GM23338 (cell line): ENCODE results near the gene CD6. TPM values are rescaled to one million over a fixed set of nuclear protein-coding genes. Genes with fewer than 3 reads are reported as not detected.

ENCODE experiments used
- ATAC-seq: fragments of 200-7000 bp; cut with Tn5 transposase; 3 replicates; pipeline ENCODE4 v1.9.1; 2020
- DNase-seq: peaks from one replicate; pipeline ENCODE4 v3.0.0-alpha.2; 2015; ENCODE audit warnings: low spot score
- H2AFZ ChIP-seq: fragments of 200-600 bp; sonication (generic); 2 replicates; pipeline ENCODE4 v1.8.0; 2016; ENCODE audit warnings: antibody characterized with exemption, mild to moderate bottlenecking, moderate library complexity
- H3F3A ChIP-seq: fragments of 200-600 bp; sonication (generic); replicated peaks from 2 replicates; pipeline ENCODE4 v1.8.0; 2017; ENCODE audit warnings: antibody characterized with exemption, mixed run types, low read depth
- H3K27ac ChIP-seq: fragments of 200-600 bp; sonication (generic); 2 replicates; pipeline ENCODE4 v1.6.1; 2016; ENCODE audit warnings: low read depth
- H3K27me3 ChIP-seq: fragments of 200-600 bp; sonication (generic); 2 replicates; pipeline ENCODE4 v1.8.0; 2016; ENCODE audit warnings: mild to moderate bottlenecking, mixed run types, moderate library complexity; ENCODE audit not compliant: insufficient read depth
- H3K36me3 ChIP-seq: fragments of 200-600 bp; sonication (generic); 2 replicates; pipeline ENCODE4 v1.8.0; 2016; ENCODE audit warnings: mild to moderate bottlenecking; ENCODE audit not compliant: insufficient read depth
- H3K4me1 ChIP-seq: fragments of 200-600 bp; sonication (generic); 2 replicates; pipeline ENCODE4 v1.8.0; 2016; ENCODE audit warnings: mild to moderate bottlenecking, moderate library complexity; ENCODE audit not compliant: insufficient read depth
- H3K4me2 ChIP-seq: fragments of 200-600 bp; sonication (generic); 2 replicates; pipeline ENCODE4 v1.7.1; 2017; ENCODE audit warnings: mixed run types
- H3K4me3 ChIP-seq: fragments of 200-600 bp; sonication (generic); 2 replicates; pipeline ENCODE4 v1.6.1; 2016; ENCODE audit warnings: mixed run types
- H3K79me2 ChIP-seq: fragments of 200-600 bp; sonication (generic); replicated peaks from 2 replicates; pipeline ENCODE4 v1.8.0; 2017; ENCODE audit warnings: mild to moderate bottlenecking; ENCODE audit not compliant: insufficient read depth
- H3K9me2 ChIP-seq: fragments of 200-600 bp; sonication (generic); 2 replicates; pipeline ENCODE4 v1.8.0; 2017; ENCODE audit not compliant: insufficient read depth
- H4K20me1 ChIP-seq: fragments of 200-600 bp; sonication (generic); replicated peaks from 2 replicates; pipeline ENCODE4 v1.8.0; 2017; ENCODE audit warnings: mild to moderate bottlenecking; ENCODE audit not compliant: insufficient read depth
- H3K27ac Mint-ChIP-seq: 2 replicates; pipeline ENCODE4 v1.8.0; 2020; ENCODE audit warnings: inconsistent platforms, mild to moderate bottlenecking, moderate library complexity, mixed read lengths
- H3K27me3 Mint-ChIP-seq: 3 replicates; pipeline ENCODE4 v1.8.0; 2022; ENCODE audit warnings: low read depth, mild to moderate bottlenecking, moderate library complexity, mixed read lengths, inconsistent platforms; ENCODE audit not compliant: insufficient read depth, poor library complexity
- H3K36me3 Mint-ChIP-seq: 3 replicates; pipeline ENCODE4 v1.8.0; 2021; ENCODE audit warnings: low read depth, mild to moderate bottlenecking, inconsistent platforms, moderate library complexity, mixed read lengths
- H3K4me1 Mint-ChIP-seq: 3 replicates; pipeline ENCODE4 v1.8.0; 2020; ENCODE audit warnings: mild to moderate bottlenecking, inconsistent platforms, mixed read lengths
- H3K4me3 Mint-ChIP-seq: 3 replicates; pipeline ENCODE4 v1.8.0; 2021; ENCODE audit warnings: moderate library complexity, mild to moderate bottlenecking, inconsistent platforms, mixed read lengths
- H3K9me3 Mint-ChIP-seq: 3 replicates; pipeline ENCODE4 v1.8.0; 2020; ENCODE audit warnings: moderate library complexity, mild to moderate bottlenecking, inconsistent platforms, mixed read lengths
- CREB1 ChIP-seq: fragments of 250-450 bp; sonication (Bioruptor Pico); IDR thresholded peaks from 2 replicates; pipeline ENCODE4 v1.5.0; 2020; ENCODE audit warnings: low read depth, mild to moderate bottlenecking, moderate library complexity
- CTCF ChIP-seq, 2 experiments: fragments of 200-600 bp in 1 of 2; sonication (generic) in 1 of 2; conservative IDR thresholded peaks; 2 replicates each; pipeline versions ENCODE4 v1.5.1 to v1.6.1; 2016 to 2017; ENCODE audit warnings: antibody characterized with exemption in 2 of 2, low read depth in 2 of 2, mild to moderate bottlenecking in 2 of 2, moderate library complexity in 1 of 2
- ETS1 ChIP-seq: IDR thresholded peaks from 2 replicates; pipeline ENCODE4 v1.6.1; 2016; ENCODE audit warnings: antibody characterized with exemption
- EZH2 ChIP-seq: fragments of 200-600 bp; sonication (generic); IDR thresholded peaks from one replicate; pipeline ENCODE4 v1.8.0; 2017; ENCODE audit warnings: antibody characterized with exemption, mild to moderate bottlenecking, low read depth; ENCODE audit not compliant: unreplicated experiment
- EZH2phosphoT487 ChIP-seq: fragments of 200-600 bp; sonication (generic); IDR thresholded peaks from one replicate; pipeline ENCODE4 v1.8.1; 2018; ENCODE audit warnings: antibody characterized with exemption; ENCODE audit not compliant: unreplicated experiment
- JUNB ChIP-seq: IDR thresholded peaks from one replicate; pipeline ENCODE4 v1.6.1; 2016; ENCODE audit warnings: antibody characterized with exemption; ENCODE audit not compliant: unreplicated experiment
- NANOG ChIP-seq: IDR thresholded peaks from 2 replicates; pipeline ENCODE4 v1.6.1; 2016; ENCODE audit warnings: antibody characterized with exemption, borderline replicate concordance
- POLR2AphosphoS5 ChIP-seq: IDR thresholded peaks from 2 replicates; pipeline ENCODE4 v1.6.1; 2016; ENCODE audit warnings: antibody characterized with exemption, low read depth
- REST ChIP-seq: IDR thresholded peaks from one replicate; pipeline ENCODE4 v1.6.1; 2018; ENCODE audit warnings: antibody characterized with exemption; ENCODE audit not compliant: unreplicated experiment
- STAT1 ChIP-seq: IDR thresholded peaks from one replicate; pipeline ENCODE4 v1.6.1; 2016; ENCODE audit warnings: antibody characterized with exemption; ENCODE audit not compliant: unreplicated experiment
- ZNF114 ChIP-seq: fragments of 250-450 bp; sonication (Bioruptor Pico); IDR thresholded peaks from 2 replicates; pipeline ENCODE4 v1.5.0; 2020; ENCODE audit warnings: mild to moderate bottlenecking, moderate library complexity
- ZNF331 ChIP-seq: fragments of 250-450 bp; sonication (Bioruptor Pico); IDR thresholded peaks from 2 replicates; pipeline ENCODE4 v1.5.0; 2020; ENCODE audit warnings: low read depth, mild to moderate bottlenecking, moderate library complexity
- ZNF462 ChIP-seq: fragments of 250-450 bp; sonication (Bioruptor Pico); IDR thresholded peaks from 2 replicates; pipeline ENCODE4 v1.5.0; 2020; ENCODE audit warnings: mild to moderate bottlenecking, moderate library complexity
- polyA plus RNA-seq: library from polyadenylated mRNA; unstranded; fragments of >200 nt; fragmentation: Nextera tagmentation; extraction: Ambion mirVana; gene quantifications from 2 replicates; pipeline ENCODE4 v1.2.1, GENCODE V29; 2016
- total RNA-seq: library from RNA; depleted of rRNA; stranded (reverse); fragments of >200 nt; shearing (Covaris generic); gene quantifications from 2 replicates; pipeline ENCODE4 v1.2.3, GENCODE V29; 2014

Gene CD6
- total and polyA plus RNA-seq, 2 experiments from 2014 or later: 0.49 TPM; not detected in 1

- 0 out of 2 replicates have a peak, but pooled peaks cover 3% of the 10 kb centered on the region for H4K20me1 ChIP-seq
- DNase-seq (no peak), ATAC-seq (no peak)
- H3K36me3 ChIP-seq: no peaks in the 10 kb centered on the region
- peaks cover 6% of the 10 kb centered on the region; the same call in 1 of the 2 replicates for H3K79me2 ChIP-seq
- no peak overlapping the region for H3K27ac ChIP-seq
- no peak overlapping the region for H3K4me3 ChIP-seq
- Mint-ChIP-seq H3K4me1 (peaks cover 35% of the 10 kb centered on the region), H3K9me3 (no peaks in the 10 kb centered on the region), H3K36me3 (peaks cover 3% of the 10 kb centered on the region; the same call in 1 of the 3 replicates), H3K4me3 (no peak overlapping the region), H3K27ac (no peak overlapping the region), H3K27me3 (peaks cover 25% of the 10 kb centered on the region)
- H3K27me3 ChIP-seq: peaks cover 18% of the 10 kb centered on the region
- H2AFZ ChIP-seq: no peak overlapping the region
- H3K9me2 ChIP-seq: no peaks in the 10 kb centered on the region
- H3K4me2 ChIP-seq: no peak overlapping the region
- TF ChIP-seq CTCF (conservative IDR thresholded peaks at IDR 0.05; ENCODE audit: low read depth in 2 of 2) (no peak), ZNF114 (no peak), POLR2AphosphoS5 (no peak), ETS1 (no peak), ZNF462 (CRISPR knock-in tag) (no peak), STAT1 (no peak), NANOG (no peak), ZNF331 (CRISPR knock-in tag) (no peak), REST (no peak), JUNB (no peak), CREB1 (CRISPR knock-in tag) (no peak), EZH2 (no peak), EZH2phosphoT487 (no peak)
- H3K4me1 ChIP-seq: peaks cover 19% of the 10 kb centered on the region
- peaks cover 8% of the 10 kb centered on the region for H3F3A ChIP-seq
Observed at GRCh38 chr11:60946601-60947264, 24.7 kb upstream of the CD6 start.
